Liver (tissue), 3 donors: ENCODE measurements around the gene EVPL.

Source experiments
- EGR1 ChIP-seq, 2 donors: IDR thresholded peaks; 2 replicates each; pipeline ENCODE4 v1.6.1; 2016 to 2018; ENCODE audit warnings: antibody characterized with exemption in 2 of 2, low read depth in 2 of 2
- GABPA ChIP-seq, 2 donors: IDR thresholded peaks in 1 of 2; conservative IDR thresholded peaks in 1 of 2; 2 replicates each; pipeline ENCODE4 v1.6.1; 2016; ENCODE audit warnings: antibody characterized with exemption in 2 of 2, mild to moderate bottlenecking in 1 of 2, moderate library complexity in 1 of 2
- TF ChIP-seq, protein P1 (sequence below): fragments of 150-350 bp; IDR thresholded peaks from 2 replicates; pipeline ENCODE4 v1.5.1; 2017; ENCODE audit warnings: improper control_type of control experiment, low read depth, low read length; ENCODE audit not compliant: missing input control
- donor health status: healthy.
- donor health status: healthy.

DNA sequence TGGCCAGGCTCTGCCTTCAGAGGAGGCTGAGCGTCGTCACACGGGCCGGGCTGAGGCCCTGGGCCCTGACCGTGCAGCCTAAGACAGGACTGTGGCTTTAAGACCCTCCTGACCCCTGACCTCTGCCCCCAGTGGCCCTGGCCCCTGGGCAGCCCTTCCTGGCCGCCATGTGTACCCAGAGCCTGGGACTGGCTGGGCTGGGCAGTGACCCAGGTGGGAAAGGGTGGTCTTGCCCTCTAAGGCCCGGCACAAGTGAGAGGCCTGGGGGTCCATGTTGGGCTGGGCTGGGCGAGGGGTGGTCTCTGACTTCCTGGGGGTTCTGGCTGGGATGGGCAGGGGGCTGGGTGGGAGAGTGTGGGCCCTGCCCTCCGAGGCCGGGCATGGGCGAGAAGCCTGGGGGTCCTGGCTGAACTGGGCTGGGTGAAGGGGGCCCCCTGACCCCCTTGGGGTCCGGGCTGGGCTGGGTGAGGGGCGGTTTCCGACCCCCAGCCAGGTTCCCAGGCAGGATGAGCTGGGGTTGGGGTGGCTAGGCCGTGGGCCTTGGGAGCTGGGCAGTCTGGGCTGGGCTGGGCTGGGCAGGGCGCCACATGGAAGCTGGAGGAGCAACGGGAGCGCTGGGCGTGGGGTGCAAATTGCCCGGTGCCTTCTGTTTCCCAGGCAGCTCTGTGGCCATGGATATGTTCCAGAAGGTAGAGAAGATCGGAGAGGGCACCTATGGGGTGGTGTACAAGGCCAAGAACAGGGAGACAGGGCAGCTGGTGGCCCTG lies 26.2 kb downstream of the EVPL start, which contains the start of gene CDK3:
- TF ChIP-seq EGR1 (IDR thresholded peaks at IDR 0.05; ENCODE audit: low read depth in 2 of 2) (no peak), GABPA (IDR thresholded peaks at IDR 0.05 in 1 of 2, conservative IDR thresholded peaks at IDR 0.05 in 1 of 2) (no peak)
- TF ChIP-seq, protein P1, sequence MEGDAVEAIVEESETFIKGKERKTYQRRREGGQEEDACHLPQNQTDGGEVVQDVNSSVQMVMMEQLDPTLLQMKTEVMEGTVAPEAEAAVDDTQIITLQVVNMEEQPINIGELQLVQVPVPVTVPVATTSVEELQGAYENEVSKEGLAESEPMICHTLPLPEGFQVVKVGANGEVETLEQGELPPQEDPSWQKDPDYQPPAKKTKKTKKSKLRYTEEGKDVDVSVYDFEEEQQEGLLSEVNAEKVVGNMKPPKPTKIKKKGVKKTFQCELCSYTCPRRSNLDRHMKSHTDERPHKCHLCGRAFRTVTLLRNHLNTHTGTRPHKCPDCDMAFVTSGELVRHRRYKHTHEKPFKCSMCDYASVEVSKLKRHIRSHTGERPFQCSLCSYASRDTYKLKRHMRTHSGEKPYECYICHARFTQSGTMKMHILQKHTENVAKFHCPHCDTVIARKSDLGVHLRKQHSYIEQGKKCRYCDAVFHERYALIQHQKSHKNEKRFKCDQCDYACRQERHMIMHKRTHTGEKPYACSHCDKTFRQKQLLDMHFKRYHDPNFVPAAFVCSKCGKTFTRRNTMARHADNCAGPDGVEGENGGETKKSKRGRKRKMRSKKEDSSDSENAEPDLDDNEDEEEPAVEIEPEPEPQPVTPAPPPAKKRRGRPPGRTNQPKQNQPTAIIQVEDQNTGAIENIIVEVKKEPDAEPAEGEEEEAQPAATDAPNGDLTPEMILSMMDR = no peak
